Measurements from ENCODE around the gene HSD3B7. TPM values are rescaled to one million over a fixed set of nuclear protein-coding genes. Genes with fewer than 3 reads are reported as not detected.
A peak's percentile ranks its signal among the peaks of the same experiment; 100 is the strongest.

The HSD3B7 gene
- total RNA-seq, 2 donors from 2014 or later = 8.8 TPM

DNA sequence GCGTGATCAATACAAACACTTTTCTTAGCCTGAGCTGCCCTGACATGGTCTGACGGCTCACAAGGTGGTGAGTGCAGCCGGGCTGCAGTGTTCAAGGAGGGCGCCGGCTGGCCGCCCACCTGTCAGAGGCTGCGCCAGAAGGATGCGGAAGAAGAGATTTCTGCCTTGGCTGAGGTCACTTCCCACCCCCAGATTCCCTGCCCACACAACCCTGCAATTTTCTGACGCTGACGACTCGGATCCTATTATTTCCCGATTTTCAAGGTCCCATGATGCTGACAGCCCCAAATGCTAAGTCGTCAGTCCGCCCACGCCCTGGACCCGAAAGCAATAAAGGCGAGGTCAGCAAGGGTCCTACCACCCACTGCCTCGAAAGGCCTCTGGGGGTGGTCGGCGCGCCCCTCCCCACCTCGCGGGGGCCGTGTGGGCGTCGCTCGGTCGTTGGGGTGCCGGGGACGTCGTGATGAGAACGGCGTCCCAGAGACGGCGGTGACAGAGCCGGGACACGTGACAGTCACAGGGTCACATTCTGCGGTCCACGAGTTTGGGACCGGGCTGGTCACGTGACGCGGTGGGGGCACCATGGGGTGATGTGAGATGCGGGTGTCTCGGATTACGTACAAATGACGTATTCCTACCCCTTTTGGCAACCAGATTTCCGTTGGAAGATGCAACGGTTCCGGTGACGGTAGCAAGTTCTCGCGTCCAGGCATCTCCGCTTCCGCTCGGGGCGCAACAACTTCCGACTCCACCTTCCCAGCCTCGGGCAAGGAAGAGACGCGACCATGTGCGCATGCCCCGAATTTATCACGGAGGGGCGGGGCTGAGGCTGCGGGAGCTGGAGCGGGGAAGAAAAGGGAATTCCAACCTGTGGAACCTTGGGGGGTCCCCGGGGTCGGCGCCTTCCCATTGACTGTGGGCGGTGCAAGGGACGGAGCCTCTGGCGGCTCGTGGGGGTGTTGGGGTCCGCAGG, 48.0 kb downstream of the HSD3B7 start, which contains the start of gene STX4:
STX4 (plus strand) TSS at position 823 of the 973 bp plus-strand sequence. CDS start 248 bp downstream, outside the sequence.
- Mint-ChIP-seq H3K27ac (peak within 1 kb of the TSS; percentile 91), H3K9me3 (no peaks in the 10 kb centered on the region), H3K4me1 (peaks cover 6% of the 10 kb centered on the region), H3K4me3 (peak within 1 kb of the TSS; percentile 89), H3K36me3 (ENCODE audit: low read depth) (peaks cover 51% of the 10 kb centered on the region), H3K27me3 (no peaks in the 10 kb centered on the region)
- ATAC-seq (replicated peaks) = peak; percentile 90

- Mint-ChIP-seq H3K27ac (peak overlapping the region; percentile 91), H3K4me1 (peaks cover 6% of the 10 kb centered on the region), H3K36me3 (ENCODE audit: low read depth) (peaks cover 60% of the 10 kb centered on the region), H3K9me3 (no peaks in the 10 kb centered on the region), H3K4me3 (peak overlapping the region; percentile 89), H3K27me3 (no peaks in the 10 kb centered on the region)
- ATAC-seq (replicated peaks) = peak; percentile 57
Measured at GRCh38 chr16:31033709-31034492, 48.9 kb downstream of the HSD3B7 start.

GRCh38 chr16:31036691-31037090, 51.7 kb downstream of the HSD3B7 start:
- no peaks in the 10 kb centered on the region for H3K27me3 Mint-ChIP-seq
- peaks cover 6% of the 10 kb centered on the region for H3K4me1 Mint-ChIP-seq
- peaks cover 86% of the 10 kb centered on the region for H3K36me3 Mint-ChIP-seq (ENCODE audit: low read depth)
- no peaks in the 10 kb centered on the region for H3K9me3 Mint-ChIP-seq
- no peak for ATAC-seq (replicated peaks)
- H3K27ac Mint-ChIP-seq = no peak overlapping the region
- H3K4me3 Mint-ChIP-seq = no peak overlapping the region

Other genes with a start within 250 kb of the HSD3B7 start
- 10 to 100 TPM; 30.0 to 43.3 TPM for gene PHKG2, start 236.8 kb upstream of the HSD3B7 start, total RNA-seq
- gene CFAP119, start 223.1 kb upstream of the HSD3B7 start, total RNA-seq = 1 to 10 TPM; 2.9 TPM
- gene RNF40, start 222.9 kb upstream of the HSD3B7 start, total RNA-seq = 10 to 100 TPM; 90.7 to 95.1 TPM
- gene ZNF629, start 198.0 kb upstream of the HSD3B7 start, total RNA-seq = under 1 TPM; 0.28 to 0.48 TPM
- gene BCL7C, start 91.1 kb upstream of the HSD3B7 start, total RNA-seq = 10 to 100 TPM; 34.1 to 39.3 TPM
- gene CTF1, start 88.6 kb upstream of the HSD3B7 start, total RNA-seq = under 1 TPM; 0.15 to 0.26 TPM
- gene FBXL19, start 61.6 kb upstream of the HSD3B7 start, total RNA-seq = 10 to 100 TPM; 32.2 to 40.7 TPM
- 10 to 100 TPM; 12.4 to 25.8 TPM for gene ORAI3, start 36.1 kb upstream of the HSD3B7 start, total RNA-seq
- gene SETD1A, start 27.5 kb upstream of the HSD3B7 start, total RNA-seq = 10 to 100 TPM; 27.5 to 33.7 TPM
- under 1 TPM; 0.17 to 0.95 TPM for gene STX1B, start 25.4 kb downstream of the HSD3B7 start, total RNA-seq
- 10 to 100 TPM; 49.4 to 76.9 TPM for gene STX4, start 48.4 kb downstream of the HSD3B7 start, total RNA-seq
- 10 to 100 TPM; 15.1 to 19.4 TPM for gene ZNF668, start 89.0 kb downstream of the HSD3B7 start, total RNA-seq
- gene ZNF646, start 89.2 kb downstream of the HSD3B7 start, total RNA-seq = 10 to 100 TPM; 19.6 to 29.7 TPM
- gene PRSS53, start 103.7 kb downstream of the HSD3B7 start, total RNA-seq = 10 to 100 TPM in 1 of 2 donors, 1 to 10 TPM in 1; 4.5 to 17.3 TPM
- gene VKORC1, start 109.6 kb downstream of the HSD3B7 start, total RNA-seq = 100 to 1,000 TPM in 1 of 2 donors, 10 to 100 TPM in 1; 75.3 to 107 TPM
- 10 to 100 TPM; 48.6 to 98.3 TPM for gene BCKDK, start 123.2 kb downstream of the HSD3B7 start, total RNA-seq
- 10 to 100 TPM; 49.7 to 50.2 TPM for gene KAT8, start 132.5 kb downstream of the HSD3B7 start, total RNA-seq
- gene PRSS8, start 150.5 kb downstream of the HSD3B7 start, total RNA-seq = not detected
- 1 to 10 TPM; 1.1 TPM for gene PRSS36, start 164.9 kb downstream of the HSD3B7 start, total RNA-seq
- 100 to 1,000 TPM; 425 to 686 TPM for gene FUS, start 194.9 kb downstream of the HSD3B7 start, total RNA-seq
- gene PYCARD, start 217.6 kb downstream of the HSD3B7 start, total RNA-seq = 10 to 100 TPM in 1 of 2 donors, 1 to 10 TPM in 1; 9.6 to 25.6 TPM
- under 1 TPM in 1 of 2 donors, not detected in 1; 0.08 TPM for gene TRIM72, start 228.9 kb downstream of the HSD3B7 start, total RNA-seq
- gene PYDC1, start 231.9 kb downstream of the HSD3B7 start, total RNA-seq = under 1 TPM in 1 of 2 donors, not detected in 1; 0.61 TPM